Measurements from ENCODE around the gene VPS8. TPM values are rescaled to one million over a fixed set of nuclear protein-coding genes. Genes with fewer than 3 reads are reported as not detected.

Gene VPS8
- total RNA-seq, 4 donors from 2014 or later: 76.5 to 281 (median 163) TPM

DNA sequence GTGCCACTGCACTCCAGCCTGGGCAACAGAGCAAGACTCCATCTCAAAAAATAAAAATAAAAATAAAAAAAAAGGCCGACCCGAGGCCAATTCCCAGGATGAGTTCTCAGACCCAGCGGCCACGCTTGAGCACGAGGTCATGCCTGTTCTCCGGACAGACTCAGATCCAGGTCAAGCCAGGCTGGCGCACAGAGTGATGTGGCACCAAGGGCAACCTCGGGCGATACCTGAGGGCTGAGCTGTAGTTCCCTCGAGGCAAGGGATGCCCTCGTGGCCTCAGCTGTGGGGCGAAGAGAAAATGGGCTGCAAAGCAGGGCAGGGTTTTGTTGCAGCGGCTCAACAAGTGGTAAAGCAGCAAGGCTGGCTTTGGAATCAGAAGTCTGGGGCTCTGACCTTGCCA, 263.6 kb downstream of the VPS8 start:
- Histone ChIP-seq H3K27ac (no peak overlapping the region), H3K27me3 (no peaks in the 10 kb centered on the region), H3K4me1 (no peaks in the 10 kb centered on the region), H3K4me3 (no peak overlapping the region), H3K9me3 (no peaks in the 10 kb centered on the region), H3K36me3 (no peaks in the 10 kb centered on the region)
- TF ChIP-seq, protein P1, sequence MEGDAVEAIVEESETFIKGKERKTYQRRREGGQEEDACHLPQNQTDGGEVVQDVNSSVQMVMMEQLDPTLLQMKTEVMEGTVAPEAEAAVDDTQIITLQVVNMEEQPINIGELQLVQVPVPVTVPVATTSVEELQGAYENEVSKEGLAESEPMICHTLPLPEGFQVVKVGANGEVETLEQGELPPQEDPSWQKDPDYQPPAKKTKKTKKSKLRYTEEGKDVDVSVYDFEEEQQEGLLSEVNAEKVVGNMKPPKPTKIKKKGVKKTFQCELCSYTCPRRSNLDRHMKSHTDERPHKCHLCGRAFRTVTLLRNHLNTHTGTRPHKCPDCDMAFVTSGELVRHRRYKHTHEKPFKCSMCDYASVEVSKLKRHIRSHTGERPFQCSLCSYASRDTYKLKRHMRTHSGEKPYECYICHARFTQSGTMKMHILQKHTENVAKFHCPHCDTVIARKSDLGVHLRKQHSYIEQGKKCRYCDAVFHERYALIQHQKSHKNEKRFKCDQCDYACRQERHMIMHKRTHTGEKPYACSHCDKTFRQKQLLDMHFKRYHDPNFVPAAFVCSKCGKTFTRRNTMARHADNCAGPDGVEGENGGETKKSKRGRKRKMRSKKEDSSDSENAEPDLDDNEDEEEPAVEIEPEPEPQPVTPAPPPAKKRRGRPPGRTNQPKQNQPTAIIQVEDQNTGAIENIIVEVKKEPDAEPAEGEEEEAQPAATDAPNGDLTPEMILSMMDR (IDR thresholded peaks at IDR 0.05): no peak
- no peak for TF ChIP-seq POLR2A (IDR thresholded peaks at IDR 0.05)
- intact Hi-C loops (cut with DNase I; ENCODE audit: low total_unique reads): no loop called here
- DNase-seq: no peak

DNA sequence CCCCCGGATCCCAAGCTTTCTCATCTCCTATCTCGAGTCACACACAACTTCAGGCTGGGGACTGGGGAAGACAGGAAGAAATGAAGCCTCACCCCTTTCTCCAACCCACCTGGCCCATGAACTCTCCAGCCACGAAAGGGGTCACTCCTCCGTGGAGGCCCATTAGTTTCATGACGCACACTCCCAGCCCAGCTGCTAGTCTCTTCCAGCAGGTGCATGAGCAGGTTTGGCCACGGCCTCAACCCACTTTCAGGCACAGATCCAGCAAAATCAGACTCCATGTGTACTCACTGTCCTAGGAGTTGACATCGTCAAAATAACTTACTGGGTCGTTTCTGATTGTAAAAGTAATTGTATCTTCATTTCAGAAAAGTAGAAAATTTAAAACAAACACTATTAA, 264.3 kb downstream of the VPS8 start:
- DNase-seq: no peak
- H3K27ac ChIP-seq: no peak overlapping the region
- no peaks in the 10 kb centered on the region for H3K4me1 ChIP-seq
- H3K9me3 ChIP-seq: no peaks in the 10 kb centered on the region
- H3K36me3 ChIP-seq: no peaks in the 10 kb centered on the region
- no peak for TF ChIP-seq POLR2A (IDR thresholded peaks at IDR 0.05)
- TF ChIP-seq, protein P1 (IDR thresholded peaks at IDR 0.05): no peak
- intact Hi-C loops (cut with DNase I; ENCODE audit: low total_unique reads): no loop called here
- no peak overlapping the region for H3K4me3 ChIP-seq
- no peaks in the 10 kb centered on the region for H3K27me3 ChIP-seq

DNA sequence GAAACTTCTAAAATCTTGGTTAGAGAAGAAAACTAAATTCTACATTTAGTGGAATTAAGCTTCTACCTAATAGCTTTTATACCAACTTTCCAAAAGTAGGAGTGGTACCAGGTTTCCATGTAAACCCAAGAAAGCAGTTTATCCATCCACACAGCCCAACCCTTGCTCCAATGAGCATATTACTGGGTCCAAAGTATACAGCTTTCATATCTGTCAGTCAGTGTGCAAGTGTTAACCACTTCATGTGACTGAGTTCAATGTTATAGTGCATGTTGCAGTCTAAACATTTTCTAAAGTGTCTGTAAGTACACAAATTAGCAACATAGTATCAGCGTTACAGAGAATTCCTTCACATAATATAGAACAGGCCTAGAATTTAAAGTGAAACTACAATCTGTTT, 267.7 kb downstream of the VPS8 start:
- no peaks in the 10 kb centered on the region for H3K36me3 ChIP-seq
- intact Hi-C loops (cut with DNase I; ENCODE audit: low total_unique reads): no loop called here
- DNase-seq: no peak
- no peaks in the 10 kb centered on the region for H3K9me3 ChIP-seq
- H3K27me3 ChIP-seq: no peaks in the 10 kb centered on the region
- H3K27ac ChIP-seq: no peak overlapping the region
- no peak overlapping the region for H3K4me3 ChIP-seq
- TF ChIP-seq, protein P1 (IDR thresholded peaks at IDR 0.05): no peak
- no peak for TF ChIP-seq POLR2A (IDR thresholded peaks at IDR 0.05)
- H3K4me1 ChIP-seq: no peaks in the 10 kb centered on the region

DNA sequence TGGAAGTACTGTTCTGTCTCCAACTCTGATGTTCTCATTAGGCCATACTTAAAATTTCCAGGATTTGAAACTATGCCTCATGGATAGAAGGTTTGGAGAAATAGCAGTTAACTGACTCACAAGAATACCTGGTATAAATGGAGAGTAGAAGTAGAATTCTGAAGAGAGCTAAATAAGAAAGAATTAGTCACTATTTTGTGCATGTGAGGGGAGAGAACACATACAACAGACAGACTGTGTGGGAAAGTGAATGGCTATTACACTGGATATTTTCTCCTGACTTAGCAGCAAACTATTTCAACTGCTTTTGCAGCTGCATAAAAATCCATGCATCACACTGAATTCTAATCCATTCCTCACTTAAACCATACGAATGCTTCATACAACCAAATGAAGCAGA, 269.6 kb downstream of the VPS8 start:
- no peak overlapping the region for H3K4me3 ChIP-seq
- TF ChIP-seq POLR2A (IDR thresholded peaks at IDR 0.05): no peak
- TF ChIP-seq, protein P1 (IDR thresholded peaks at IDR 0.05): no peak
- H3K4me1 ChIP-seq: no peaks in the 10 kb centered on the region

DNA sequence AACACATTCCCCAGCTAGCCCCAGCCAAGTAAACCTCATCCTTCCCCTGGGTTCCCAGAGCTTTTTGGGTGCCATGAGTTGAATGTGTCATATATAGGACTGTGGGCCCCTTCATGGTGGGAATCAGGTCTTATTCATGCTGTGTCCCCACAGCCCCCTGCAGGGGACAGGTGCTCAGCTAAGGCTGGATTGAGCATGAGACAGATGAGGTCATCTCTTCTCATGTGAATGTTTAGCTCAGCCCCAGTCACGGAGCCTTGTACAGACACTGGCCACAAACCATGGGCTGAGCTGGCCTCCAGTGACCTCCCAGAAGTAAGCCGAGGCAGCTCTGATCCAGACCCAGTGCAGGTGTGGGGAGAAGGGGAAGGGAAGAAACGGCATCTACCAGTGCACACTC, 270.2 kb downstream of the VPS8 start:
- intact Hi-C loops (cut with DNase I; ENCODE audit: low total_unique reads): no loop called here
- no peaks in the 10 kb centered on the region for H3K27me3 ChIP-seq
- no peak for DNase-seq
- no peaks in the 10 kb centered on the region for H3K36me3 ChIP-seq
- H3K27ac ChIP-seq: no peak overlapping the region
- TF ChIP-seq, protein P1 (IDR thresholded peaks at IDR 0.05): no peak
- TF ChIP-seq POLR2A (IDR thresholded peaks at IDR 0.05): no peak
- H3K4me3 ChIP-seq: no peak overlapping the region
- H3K4me1 ChIP-seq: no peaks in the 10 kb centered on the region
- H3K9me3 ChIP-seq: no peaks in the 10 kb centered on the region

More for the DNA sequence above, 269.6 kb downstream of the VPS8 start:
- no peak for DNase-seq
- Histone ChIP-seq H3K27me3 (no peaks in the 10 kb centered on the region), H3K27ac (no peak overlapping the region), H3K36me3 (no peaks in the 10 kb centered on the region), H3K9me3 (no peaks in the 10 kb centered on the region)
- intact Hi-C loops (cut with DNase I; ENCODE audit: low total_unique reads): no loop called here
